Liver (tissue), 9 donors: ENCODE data around the gene LMBR1L. TPM values are rescaled to one million over a fixed set of nuclear protein-coding genes. Genes with fewer than 3 reads are reported as not detected.

ENCODE experiments used
- DNase-seq: peaks from one replicate; pipeline ENCODE4 v3.0.0-alpha.2; 2017; ENCODE audit warnings: low spot score
- H3K27ac ChIP-seq, 2 donors: one replicate each; pipeline ENCODE4 v1.7.0; 2013; ENCODE audit warnings: inconsistent platforms in 2 of 2, low read length in 2 of 2, control low read depth in 1 of 2, low read depth in 1 of 2, mild to moderate bottlenecking in 1 of 2
- H3K27me3 ChIP-seq, 4 donors: one replicate each; pipeline versions ENCODE4 v1.6.1 to v1.7.0; 2013; ENCODE audit warnings: low read length in 3 of 4, inconsistent platforms in 1 of 4, mild to moderate bottlenecking in 1 of 4, moderate library complexity in 1 of 4; ENCODE audit not compliant: control insufficient read depth in 4 of 4, insufficient read depth in 4 of 4
- H3K36me3 ChIP-seq, 4 donors: one replicate each; pipeline versions ENCODE4 v1.6.1 to v1.7.0; 2013; ENCODE audit warnings: low read length in 3 of 4, mild to moderate bottlenecking in 3 of 4, low read depth in 1 of 4, moderate library complexity in 1 of 4; ENCODE audit not compliant: control insufficient read depth in 4 of 4, insufficient read depth in 3 of 4
- H3K4me1 ChIP-seq, 4 donors: one replicate each; pipeline versions ENCODE4 v1.6.1 to v1.7.0; 2013; ENCODE audit warnings: low read length in 3 of 4, mild to moderate bottlenecking in 3 of 4, moderate library complexity in 1 of 4; ENCODE audit not compliant: control insufficient read depth in 4 of 4, insufficient read depth in 4 of 4
- H3K4me3 ChIP-seq, 3 donors: one replicate each; pipeline versions ENCODE4 v1.6.1 to v1.7.0; 2013; ENCODE audit warnings: low read length in 3 of 3, control low read depth in 1 of 3, low read depth in 1 of 3, mild to moderate bottlenecking in 1 of 3
- H3K9ac ChIP-seq, 2 donors: one replicate each; pipeline ENCODE4 v1.7.0; 2013; ENCODE audit warnings: low read length in 2 of 2, mild to moderate bottlenecking in 2 of 2, moderate library complexity in 2 of 2, control low read depth in 1 of 2, low read depth in 1 of 2
- H3K9me3 ChIP-seq, 4 donors: one replicate each; pipeline versions ENCODE4 v1.6.1 to v1.7.0; 2013; ENCODE audit warnings: low read length in 3 of 4; ENCODE audit not compliant: control insufficient read depth in 4 of 4
- EGR1 ChIP-seq, 2 donors: IDR thresholded peaks; 2 replicates each; pipeline ENCODE4 v1.6.1; 2016 to 2018; ENCODE audit warnings: antibody characterized with exemption in 2 of 2, low read depth in 2 of 2
- FOXA1 ChIP-seq: IDR thresholded peaks from 2 replicates; pipeline ENCODE4 v1.6.1; 2016; ENCODE audit warnings: antibody characterized with exemption
- FOXA2 ChIP-seq: IDR thresholded peaks from 2 replicates; pipeline ENCODE4 v1.6.1; 2016; ENCODE audit warnings: antibody characterized with exemption
- GABPA ChIP-seq, 2 donors: IDR thresholded peaks in 1 of 2; conservative IDR thresholded peaks in 1 of 2; 2 replicates each; pipeline ENCODE4 v1.6.1; 2016; ENCODE audit warnings: antibody characterized with exemption in 2 of 2, mild to moderate bottlenecking in 1 of 2, moderate library complexity in 1 of 2
- HNF4A ChIP-seq, 2 donors: conservative IDR thresholded peaks; 2 replicates each; pipeline ENCODE4 v1.6.1; 2016; ENCODE audit warnings: antibody characterized with exemption in 2 of 2, mild to moderate bottlenecking in 2 of 2
- HNF4G ChIP-seq: IDR thresholded peaks from 2 replicates; pipeline ENCODE4 v1.6.1; 2016; ENCODE audit warnings: antibody characterized with exemption
- JUND ChIP-seq, 2 donors: IDR thresholded peaks; 2 replicates each; pipeline ENCODE4 v1.6.1; 2016; ENCODE audit warnings: antibody characterized with exemption in 2 of 2
- NR2F2 ChIP-seq: IDR thresholded peaks from 2 replicates; pipeline ENCODE4 v1.6.1; 2016; ENCODE audit warnings: antibody characterized with exemption
- RAD21 ChIP-seq, 2 donors: IDR thresholded peaks; 2 replicates each; pipeline ENCODE4 v1.6.1; 2016; ENCODE audit warnings: antibody characterized with exemption in 2 of 2, mild to moderate bottlenecking in 2 of 2
- RXRA ChIP-seq, 2 donors: IDR thresholded peaks; 2 replicates each; pipeline ENCODE4 v1.6.1; 2017 to 2018; ENCODE audit warnings: antibody characterized with exemption in 2 of 2, mild to moderate bottlenecking in 1 of 2
- SP1 ChIP-seq: IDR thresholded peaks from 2 replicates; pipeline ENCODE4 v1.6.1; 2018; ENCODE audit warnings: antibody characterized with exemption, mild to moderate bottlenecking
- TAF1 ChIP-seq: conservative IDR thresholded peaks from 2 replicates; pipeline ENCODE4 v1.6.1; 2016; ENCODE audit warnings: antibody characterized with exemption, mild to moderate bottlenecking
- YY1 ChIP-seq: IDR thresholded peaks from 2 replicates; pipeline ENCODE4 v1.6.1; 2016; ENCODE audit warnings: antibody characterized with exemption, mild to moderate bottlenecking
- WGBS: extraction: QIAGEN DNeasy Blood & Tissue Kit; methylation state at CpG from one replicate; pipeline ENCODE4 v1.1.7; 2013; 5-methylcytosine and 5-hydroxymethylcytosine counted together
- polyA plus RNA-seq, 2 donors: library from polyadenylated mRNA; stranded (reverse) in 1 of 2; unstranded in 1 of 2; fragments of 200-250 nt in 1 of 2; fragments of >200 nt in 1 of 2; fragmentation: Nextera tagmentation in 1 of 2; extraction: Ambion mirVana in 1 of 2; gene quantifications; one replicate each; pipeline versions ENCODE4 v1.2.1 to v1.2.3, GENCODE V29; 2013 to 2015
- total RNA-seq, 2 donors: library from RNA; depleted of rRNA; stranded (reverse); fragments of >200 nt; gene quantifications; one replicate each; pipeline ENCODE4 v1.2.3, GENCODE V29; 2014
- TF ChIP-seq, protein P1 (sequence below): IDR thresholded peaks from 2 replicates; pipeline ENCODE4 v1.6.1; 2016; ENCODE audit warnings: antibody characterized with exemption
- TF ChIP-seq, protein P2 (sequence below): IDR thresholded peaks from 2 replicates; pipeline ENCODE4 v1.6.1; 2016; ENCODE audit warnings: antibody characterized with exemption, mild to moderate bottlenecking
- TF ChIP-seq, protein P3 (sequence below): fragments of 150-350 bp; IDR thresholded peaks from 2 replicates; pipeline ENCODE4 v1.5.1; 2017; ENCODE audit warnings: improper control_type of control experiment, low read depth, low read length; ENCODE audit not compliant: missing input control
- TF ChIP-seq, protein P4 (sequence below): IDR thresholded peaks from 2 replicates; pipeline ENCODE4 v1.6.1; 2016; ENCODE audit warnings: antibody characterized with exemption
- TF ChIP-seq, protein P5 (sequence below): IDR thresholded peaks from 2 replicates; pipeline ENCODE4 v1.6.1; 2016; ENCODE audit warnings: antibody characterized with exemption
- donor health status: healthy.
- donor health status: healthy.
- donor health status: healthy.
- donor health status: healthy.
- donor health status: healthy.

LMBR1L gene
- total and polyA plus RNA-seq, 4 donors: 9.3 to 23.7 (median 11.8) TPM

DNA sequence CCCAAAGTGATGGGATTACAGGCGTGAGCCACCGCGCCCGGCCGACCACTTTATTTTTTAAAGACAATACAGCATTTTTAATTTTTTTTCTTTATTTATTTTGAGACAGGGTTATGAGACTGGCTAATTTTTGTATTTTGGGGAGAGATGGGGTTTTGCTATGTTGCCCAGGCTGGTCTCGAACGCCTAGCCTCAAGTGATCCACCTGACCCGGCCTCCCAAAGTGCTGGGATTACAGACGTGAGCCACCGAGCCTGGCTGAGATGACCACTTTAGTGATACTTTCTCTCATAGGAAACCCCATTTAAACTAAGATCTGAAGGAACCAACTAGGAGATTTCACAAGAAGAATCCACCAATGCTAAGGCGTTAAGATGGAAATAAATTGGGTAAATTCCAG lies 39.7 kb downstream of the LMBR1L start:
- H3K27ac ChIP-seq: no peak overlapping the region
- peaks cover 1 to 14% (median 11%) of the 10 kb centered on the region in 4 donors for H3K4me1 ChIP-seq
- H3K36me3 ChIP-seq: no peaks in the 10 kb centered on the region
- WGBS: 94% methylated on average over 11 of the region's 11 CpGs
- H3K9ac ChIP-seq: no peak overlapping the region
- DNase-seq: no peak
- H3K4me3 ChIP-seq: no peak overlapping the region
- no peaks in the 10 kb centered on the region for H3K9me3 ChIP-seq
- TF ChIP-seq NR2F2: no peak
- no peak for TF ChIP-seq GABPA (IDR thresholded peaks at IDR 0.05 in 1 of 2, conservative IDR thresholded peaks at IDR 0.05 in 1 of 2)
- TF ChIP-seq SP1: no peak
- no peak for TF ChIP-seq JUND (IDR thresholded peaks at IDR 0.05)
- no peak for TF ChIP-seq HNF4A (conservative IDR thresholded peaks at IDR 0.05)
- no peaks in the 10 kb centered on the region for H3K27me3 ChIP-seq

DNA sequence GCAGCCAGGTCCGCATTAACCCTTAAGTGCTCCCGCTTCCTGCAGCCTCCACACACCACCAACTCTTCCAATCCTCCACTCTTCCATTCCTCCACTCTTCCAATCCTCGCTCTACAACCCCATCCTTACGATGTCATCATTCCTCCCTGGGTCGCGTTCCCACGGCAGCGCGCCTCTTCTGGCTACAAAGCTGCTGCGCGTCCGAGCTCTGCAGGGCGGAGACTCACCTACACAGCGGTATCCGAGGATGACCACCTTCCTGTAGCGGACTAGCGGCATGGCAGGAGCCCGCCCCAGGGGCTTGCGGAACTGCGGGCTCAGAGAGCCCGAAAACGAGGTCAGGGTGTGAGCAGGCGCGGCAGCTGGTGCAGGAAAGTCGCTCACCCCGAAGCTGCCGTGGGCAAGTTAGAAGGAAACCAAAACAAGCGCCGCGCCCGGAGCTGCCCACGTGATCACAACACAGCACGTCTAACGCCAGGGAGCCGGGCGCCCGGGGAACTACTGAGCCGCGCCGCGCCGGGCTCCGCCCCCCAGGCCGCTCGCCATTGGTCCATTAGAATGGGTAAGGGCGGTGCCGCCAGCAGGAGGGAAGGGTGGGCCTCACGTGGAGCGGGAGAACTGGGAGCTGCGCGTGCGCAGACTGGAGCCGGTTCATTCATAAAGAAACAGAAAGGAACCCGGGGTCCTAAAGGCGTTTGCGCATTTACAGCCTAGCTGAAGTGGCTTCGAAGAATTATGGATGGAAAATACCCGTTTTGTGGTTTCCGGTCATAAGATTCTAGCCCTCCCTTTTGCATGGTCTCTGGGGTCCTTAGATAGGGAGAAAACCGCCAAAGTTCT lies 40.9 kb downstream of the LMBR1L start, which contains the start of gene RHEBL1:
Gene RHEBL1, minus strand, starts transcription at position 473 of the 840 bp plus-strand sequence. Its CDS starts 194 bp downstream, at position 279.
- Histone ChIP-seq H3K9me3 (no peaks in the 10 kb centered on the region), H3K27ac (peak within 1 kb of the TSS; percentile 44 to 71), H3K27me3 (no peaks in the 10 kb centered on the region), H3K4me3 (peak within 1 kb of the TSS; percentile 73 to 92 (median 78)), H3K4me1 (peaks cover 1 to 18% (median 13%) of the 10 kb centered on the region in 4 donors), H3K9ac (peak within 1 kb of the TSS; percentile 30 to 52), H3K36me3 (no peaks in the 10 kb centered on the region)
- DNase-seq: peak; percentile 99
- WGBS: under 1% methylated on average over 60 of the region's 60 CpGs
- TF ChIP-seq FOXA2 (no peak), RXRA (IDR thresholded peaks at IDR 0.05) (peak; percentile 5 to 10), JUND (IDR thresholded peaks at IDR 0.05) (peak in 1 of 2 donors; percentile 53), YY1 (peak; percentile 67), GABPA (IDR thresholded peaks at IDR 0.05 in 1 of 2, conservative IDR thresholded peaks at IDR 0.05 in 1 of 2) (peak in 1 of 2 donors; percentile 58), NR2F2 (no peak), HNF4A (conservative IDR thresholded peaks at IDR 0.05) (peak in 1 of 2 donors; percentile 4), FOXA1 (no peak), EGR1 (IDR thresholded peaks at IDR 0.05; ENCODE audit: low read depth in 2 of 2) (peak in 1 of 2 donors; percentile 10), RAD21 (IDR thresholded peaks at IDR 0.05) (no peak), SP1 (peak; percentile 62), TAF1 (no peak), HNF4G (no peak)
- TF ChIP-seq, protein P1, sequence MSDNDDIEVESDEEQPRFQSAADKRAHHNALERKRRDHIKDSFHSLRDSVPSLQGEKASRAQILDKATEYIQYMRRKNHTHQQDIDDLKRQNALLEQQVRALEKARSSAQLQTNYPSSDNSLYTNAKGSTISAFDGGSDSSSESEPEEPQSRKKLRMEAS: peak; percentile 65
- TF ChIP-seq, protein P2, sequence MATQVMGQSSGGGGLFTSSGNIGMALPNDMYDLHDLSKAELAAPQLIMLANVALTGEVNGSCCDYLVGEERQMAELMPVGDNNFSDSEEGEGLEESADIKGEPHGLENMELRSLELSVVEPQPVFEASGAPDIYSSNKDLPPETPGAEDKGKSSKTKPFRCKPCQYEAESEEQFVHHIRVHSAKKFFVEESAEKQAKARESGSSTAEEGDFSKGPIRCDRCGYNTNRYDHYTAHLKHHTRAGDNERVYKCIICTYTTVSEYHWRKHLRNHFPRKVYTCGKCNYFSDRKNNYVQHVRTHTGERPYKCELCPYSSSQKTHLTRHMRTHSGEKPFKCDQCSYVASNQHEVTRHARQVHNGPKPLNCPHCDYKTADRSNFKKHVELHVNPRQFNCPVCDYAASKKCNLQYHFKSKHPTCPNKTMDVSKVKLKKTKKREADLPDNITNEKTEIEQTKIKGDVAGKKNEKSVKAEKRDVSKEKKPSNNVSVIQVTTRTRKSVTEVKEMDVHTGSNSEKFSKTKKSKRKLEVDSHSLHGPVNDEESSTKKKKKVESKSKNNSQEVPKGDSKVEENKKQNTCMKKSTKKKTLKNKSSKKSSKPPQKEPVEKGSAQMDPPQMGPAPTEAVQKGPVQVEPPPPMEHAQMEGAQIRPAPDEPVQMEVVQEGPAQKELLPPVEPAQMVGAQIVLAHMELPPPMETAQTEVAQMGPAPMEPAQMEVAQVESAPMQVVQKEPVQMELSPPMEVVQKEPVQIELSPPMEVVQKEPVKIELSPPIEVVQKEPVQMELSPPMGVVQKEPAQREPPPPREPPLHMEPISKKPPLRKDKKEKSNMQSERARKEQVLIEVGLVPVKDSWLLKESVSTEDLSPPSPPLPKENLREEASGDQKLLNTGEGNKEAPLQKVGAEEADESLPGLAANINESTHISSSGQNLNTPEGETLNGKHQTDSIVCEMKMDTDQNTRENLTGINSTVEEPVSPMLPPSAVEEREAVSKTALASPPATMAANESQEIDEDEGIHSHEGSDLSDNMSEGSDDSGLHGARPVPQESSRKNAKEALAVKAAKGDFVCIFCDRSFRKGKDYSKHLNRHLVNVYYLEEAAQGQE: peak; percentile 17
- TF ChIP-seq, protein P3, sequence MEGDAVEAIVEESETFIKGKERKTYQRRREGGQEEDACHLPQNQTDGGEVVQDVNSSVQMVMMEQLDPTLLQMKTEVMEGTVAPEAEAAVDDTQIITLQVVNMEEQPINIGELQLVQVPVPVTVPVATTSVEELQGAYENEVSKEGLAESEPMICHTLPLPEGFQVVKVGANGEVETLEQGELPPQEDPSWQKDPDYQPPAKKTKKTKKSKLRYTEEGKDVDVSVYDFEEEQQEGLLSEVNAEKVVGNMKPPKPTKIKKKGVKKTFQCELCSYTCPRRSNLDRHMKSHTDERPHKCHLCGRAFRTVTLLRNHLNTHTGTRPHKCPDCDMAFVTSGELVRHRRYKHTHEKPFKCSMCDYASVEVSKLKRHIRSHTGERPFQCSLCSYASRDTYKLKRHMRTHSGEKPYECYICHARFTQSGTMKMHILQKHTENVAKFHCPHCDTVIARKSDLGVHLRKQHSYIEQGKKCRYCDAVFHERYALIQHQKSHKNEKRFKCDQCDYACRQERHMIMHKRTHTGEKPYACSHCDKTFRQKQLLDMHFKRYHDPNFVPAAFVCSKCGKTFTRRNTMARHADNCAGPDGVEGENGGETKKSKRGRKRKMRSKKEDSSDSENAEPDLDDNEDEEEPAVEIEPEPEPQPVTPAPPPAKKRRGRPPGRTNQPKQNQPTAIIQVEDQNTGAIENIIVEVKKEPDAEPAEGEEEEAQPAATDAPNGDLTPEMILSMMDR: no peak
- TF ChIP-seq, protein P4, sequence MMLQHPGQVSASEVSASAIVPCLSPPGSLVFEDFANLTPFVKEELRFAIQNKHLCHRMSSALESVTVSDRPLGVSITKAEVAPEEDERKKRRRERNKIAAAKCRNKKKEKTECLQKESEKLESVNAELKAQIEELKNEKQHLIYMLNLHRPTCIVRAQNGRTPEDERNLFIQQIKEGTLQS: no peak
- TF ChIP-seq, protein P5, sequence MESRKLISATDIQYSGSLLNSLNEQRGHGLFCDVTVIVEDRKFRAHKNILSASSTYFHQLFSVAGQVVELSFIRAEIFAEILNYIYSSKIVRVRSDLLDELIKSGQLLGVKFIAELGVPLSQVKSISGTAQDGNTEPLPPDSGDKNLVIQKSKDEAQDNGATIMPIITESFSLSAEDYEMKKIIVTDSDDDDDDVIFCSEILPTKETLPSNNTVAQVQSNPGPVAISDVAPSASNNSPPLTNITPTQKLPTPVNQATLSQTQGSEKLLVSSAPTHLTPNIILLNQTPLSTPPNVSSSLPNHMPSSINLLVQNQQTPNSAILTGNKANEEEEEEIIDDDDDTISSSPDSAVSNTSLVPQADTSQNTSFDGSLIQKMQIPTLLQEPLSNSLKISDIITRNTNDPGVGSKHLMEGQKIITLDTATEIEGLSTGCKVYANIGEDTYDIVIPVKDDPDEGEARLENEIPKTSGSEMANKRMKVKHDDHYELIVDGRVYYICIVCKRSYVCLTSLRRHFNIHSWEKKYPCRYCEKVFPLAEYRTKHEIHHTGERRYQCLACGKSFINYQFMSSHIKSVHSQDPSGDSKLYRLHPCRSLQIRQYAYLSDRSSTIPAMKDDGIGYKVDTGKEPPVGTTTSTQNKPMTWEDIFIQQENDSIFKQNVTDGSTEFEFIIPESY: no peak
